GM23338 (cell line): ENCODE data around the gene FAM20C. TPM values are rescaled to one million over a fixed set of nuclear protein-coding genes. Genes with fewer than 3 reads are reported as not detected.

Experiments used
- ATAC-seq: fragments of 200-7000 bp; cut with Tn5 transposase; 3 replicates; pipeline ENCODE4 v1.9.1; 2020
- DNase-seq: peaks from one replicate; pipeline ENCODE4 v3.0.0-alpha.2; 2015; ENCODE audit warnings: low spot score
- H2AFZ ChIP-seq: fragments of 200-600 bp; sonication (generic); 2 replicates; pipeline ENCODE4 v1.8.0; 2016; ENCODE audit warnings: antibody characterized with exemption, mild to moderate bottlenecking, moderate library complexity
- H3F3A ChIP-seq: fragments of 200-600 bp; sonication (generic); replicated peaks from 2 replicates; pipeline ENCODE4 v1.8.0; 2017; ENCODE audit warnings: antibody characterized with exemption, mixed run types, low read depth
- H3K27ac ChIP-seq: fragments of 200-600 bp; sonication (generic); 2 replicates; pipeline ENCODE4 v1.6.1; 2016; ENCODE audit warnings: low read depth
- H3K27me3 ChIP-seq: fragments of 200-600 bp; sonication (generic); 2 replicates; pipeline ENCODE4 v1.8.0; 2016; ENCODE audit warnings: mild to moderate bottlenecking, mixed run types, moderate library complexity; ENCODE audit not compliant: insufficient read depth
- H3K36me3 ChIP-seq: fragments of 200-600 bp; sonication (generic); 2 replicates; pipeline ENCODE4 v1.8.0; 2016; ENCODE audit warnings: mild to moderate bottlenecking; ENCODE audit not compliant: insufficient read depth
- H3K4me1 ChIP-seq: fragments of 200-600 bp; sonication (generic); 2 replicates; pipeline ENCODE4 v1.8.0; 2016; ENCODE audit warnings: mild to moderate bottlenecking, moderate library complexity; ENCODE audit not compliant: insufficient read depth
- H3K4me2 ChIP-seq: fragments of 200-600 bp; sonication (generic); 2 replicates; pipeline ENCODE4 v1.7.1; 2017; ENCODE audit warnings: mixed run types
- H3K4me3 ChIP-seq: fragments of 200-600 bp; sonication (generic); 2 replicates; pipeline ENCODE4 v1.6.1; 2016; ENCODE audit warnings: mixed run types
- H3K79me2 ChIP-seq: fragments of 200-600 bp; sonication (generic); replicated peaks from 2 replicates; pipeline ENCODE4 v1.8.0; 2017; ENCODE audit warnings: mild to moderate bottlenecking; ENCODE audit not compliant: insufficient read depth
- H3K9me2 ChIP-seq: fragments of 200-600 bp; sonication (generic); 2 replicates; pipeline ENCODE4 v1.8.0; 2017; ENCODE audit not compliant: insufficient read depth
- H4K20me1 ChIP-seq: fragments of 200-600 bp; sonication (generic); replicated peaks from 2 replicates; pipeline ENCODE4 v1.8.0; 2017; ENCODE audit warnings: mild to moderate bottlenecking; ENCODE audit not compliant: insufficient read depth
- H3K27ac Mint-ChIP-seq: 2 replicates; pipeline ENCODE4 v1.8.0; 2020; ENCODE audit warnings: inconsistent platforms, mild to moderate bottlenecking, moderate library complexity, mixed read lengths
- H3K27me3 Mint-ChIP-seq: 3 replicates; pipeline ENCODE4 v1.8.0; 2022; ENCODE audit warnings: low read depth, mild to moderate bottlenecking, moderate library complexity, mixed read lengths, inconsistent platforms; ENCODE audit not compliant: insufficient read depth, poor library complexity
- H3K36me3 Mint-ChIP-seq: 3 replicates; pipeline ENCODE4 v1.8.0; 2021; ENCODE audit warnings: low read depth, mild to moderate bottlenecking, inconsistent platforms, moderate library complexity, mixed read lengths
- H3K4me1 Mint-ChIP-seq: 3 replicates; pipeline ENCODE4 v1.8.0; 2020; ENCODE audit warnings: mild to moderate bottlenecking, inconsistent platforms, mixed read lengths
- H3K4me3 Mint-ChIP-seq: 3 replicates; pipeline ENCODE4 v1.8.0; 2021; ENCODE audit warnings: moderate library complexity, mild to moderate bottlenecking, inconsistent platforms, mixed read lengths
- H3K9me3 Mint-ChIP-seq: 3 replicates; pipeline ENCODE4 v1.8.0; 2020; ENCODE audit warnings: moderate library complexity, mild to moderate bottlenecking, inconsistent platforms, mixed read lengths
- CREB1 ChIP-seq: fragments of 250-450 bp; sonication (Bioruptor Pico); IDR thresholded peaks from 2 replicates; pipeline ENCODE4 v1.5.0; 2020; ENCODE audit warnings: low read depth, mild to moderate bottlenecking, moderate library complexity
- EZH2 ChIP-seq: fragments of 200-600 bp; sonication (generic); IDR thresholded peaks from one replicate; pipeline ENCODE4 v1.8.0; 2017; ENCODE audit warnings: antibody characterized with exemption, mild to moderate bottlenecking, low read depth; ENCODE audit not compliant: unreplicated experiment
- EZH2phosphoT487 ChIP-seq: fragments of 200-600 bp; sonication (generic); IDR thresholded peaks from one replicate; pipeline ENCODE4 v1.8.1; 2018; ENCODE audit warnings: antibody characterized with exemption; ENCODE audit not compliant: unreplicated experiment
- JUNB ChIP-seq: IDR thresholded peaks from one replicate; pipeline ENCODE4 v1.6.1; 2016; ENCODE audit warnings: antibody characterized with exemption; ENCODE audit not compliant: unreplicated experiment
- NANOG ChIP-seq: IDR thresholded peaks from 2 replicates; pipeline ENCODE4 v1.6.1; 2016; ENCODE audit warnings: antibody characterized with exemption, borderline replicate concordance
- POLR2AphosphoS5 ChIP-seq: IDR thresholded peaks from 2 replicates; pipeline ENCODE4 v1.6.1; 2016; ENCODE audit warnings: antibody characterized with exemption, low read depth
- REST ChIP-seq: IDR thresholded peaks from one replicate; pipeline ENCODE4 v1.6.1; 2018; ENCODE audit warnings: antibody characterized with exemption; ENCODE audit not compliant: unreplicated experiment
- STAT1 ChIP-seq: IDR thresholded peaks from one replicate; pipeline ENCODE4 v1.6.1; 2016; ENCODE audit warnings: antibody characterized with exemption; ENCODE audit not compliant: unreplicated experiment
- ZNF114 ChIP-seq: fragments of 250-450 bp; sonication (Bioruptor Pico); IDR thresholded peaks from 2 replicates; pipeline ENCODE4 v1.5.0; 2020; ENCODE audit warnings: mild to moderate bottlenecking, moderate library complexity
- ZNF331 ChIP-seq: fragments of 250-450 bp; sonication (Bioruptor Pico); IDR thresholded peaks from 2 replicates; pipeline ENCODE4 v1.5.0; 2020; ENCODE audit warnings: low read depth, mild to moderate bottlenecking, moderate library complexity
- ZNF462 ChIP-seq: fragments of 250-450 bp; sonication (Bioruptor Pico); IDR thresholded peaks from 2 replicates; pipeline ENCODE4 v1.5.0; 2020; ENCODE audit warnings: mild to moderate bottlenecking, moderate library complexity
- polyA plus RNA-seq: library from polyadenylated mRNA; unstranded; fragments of >200 nt; fragmentation: Nextera tagmentation; extraction: Ambion mirVana; gene quantifications from 2 replicates; pipeline ENCODE4 v1.2.1, GENCODE V29; 2016
- total RNA-seq: library from RNA; depleted of rRNA; stranded (reverse); fragments of >200 nt; shearing (Covaris generic); gene quantifications from 2 replicates; pipeline ENCODE4 v1.2.3, GENCODE V29; 2014
- TF ChIP-seq, protein P1 (sequence below), 2 experiments: fragments of 200-600 bp in 1 of 2; sonication (generic) in 1 of 2; conservative IDR thresholded peaks; 2 replicates each; pipeline versions ENCODE4 v1.5.1 to v1.6.1; 2016 to 2017; ENCODE audit warnings: antibody characterized with exemption in 2 of 2, low read depth in 2 of 2, mild to moderate bottlenecking in 2 of 2, moderate library complexity in 1 of 2
- TF ChIP-seq, protein P2 (sequence below): IDR thresholded peaks from 2 replicates; pipeline ENCODE4 v1.6.1; 2016; ENCODE audit warnings: antibody characterized with exemption

FAM20C gene
- total and polyA plus RNA-seq, 2 experiments from 2014 or later: 7.6 to 24.8 TPM

GRCh38 chr7:222716-223041 lies 30.3 kb downstream of the FAM20C start:
- no peak overlapping the region for H2AFZ ChIP-seq
- Mint-ChIP-seq H3K4me3 (no peak overlapping the region), H3K27me3 (peaks cover 6% of the 10 kb centered on the region), H3K9me3 (no peaks in the 10 kb centered on the region), H3K27ac (peak overlapping the region; percentile 92), H3K4me1 (peaks cover 11% of the 10 kb centered on the region), H3K36me3 (peaks cover 15% of the 10 kb centered on the region)
- H3K4me3 ChIP-seq: no peak overlapping the region
- H3K36me3 ChIP-seq: no peaks in the 10 kb centered on the region
- H3K27me3 ChIP-seq: no peaks in the 10 kb centered on the region
- 0 out of 2 replicates have a peak, but pooled peaks cover 4% of the 10 kb centered on the region for H4K20me1 ChIP-seq
- no peak for ATAC-seq
- H3K79me2 ChIP-seq: no peaks in the 10 kb centered on the region
- no peak overlapping the region for H3K27ac ChIP-seq
- no peaks in the 10 kb centered on the region for H3F3A ChIP-seq
- TF ChIP-seq NANOG (no peak), STAT1 (no peak), EZH2phosphoT487 (no peak), POLR2AphosphoS5 (no peak), JUNB (no peak), ZNF331 (no peak), EZH2 (no peak), ZNF114 (CRISPR knock-in tag) (no peak), ZNF462 (CRISPR knock-in tag) (no peak), CREB1 (no peak), REST (no peak)
- TF ChIP-seq, protein P1, sequence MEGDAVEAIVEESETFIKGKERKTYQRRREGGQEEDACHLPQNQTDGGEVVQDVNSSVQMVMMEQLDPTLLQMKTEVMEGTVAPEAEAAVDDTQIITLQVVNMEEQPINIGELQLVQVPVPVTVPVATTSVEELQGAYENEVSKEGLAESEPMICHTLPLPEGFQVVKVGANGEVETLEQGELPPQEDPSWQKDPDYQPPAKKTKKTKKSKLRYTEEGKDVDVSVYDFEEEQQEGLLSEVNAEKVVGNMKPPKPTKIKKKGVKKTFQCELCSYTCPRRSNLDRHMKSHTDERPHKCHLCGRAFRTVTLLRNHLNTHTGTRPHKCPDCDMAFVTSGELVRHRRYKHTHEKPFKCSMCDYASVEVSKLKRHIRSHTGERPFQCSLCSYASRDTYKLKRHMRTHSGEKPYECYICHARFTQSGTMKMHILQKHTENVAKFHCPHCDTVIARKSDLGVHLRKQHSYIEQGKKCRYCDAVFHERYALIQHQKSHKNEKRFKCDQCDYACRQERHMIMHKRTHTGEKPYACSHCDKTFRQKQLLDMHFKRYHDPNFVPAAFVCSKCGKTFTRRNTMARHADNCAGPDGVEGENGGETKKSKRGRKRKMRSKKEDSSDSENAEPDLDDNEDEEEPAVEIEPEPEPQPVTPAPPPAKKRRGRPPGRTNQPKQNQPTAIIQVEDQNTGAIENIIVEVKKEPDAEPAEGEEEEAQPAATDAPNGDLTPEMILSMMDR (conservative IDR thresholded peaks at IDR 0.05; ENCODE audit: low read depth in 2 of 2): no peak
- TF ChIP-seq, protein P2, sequence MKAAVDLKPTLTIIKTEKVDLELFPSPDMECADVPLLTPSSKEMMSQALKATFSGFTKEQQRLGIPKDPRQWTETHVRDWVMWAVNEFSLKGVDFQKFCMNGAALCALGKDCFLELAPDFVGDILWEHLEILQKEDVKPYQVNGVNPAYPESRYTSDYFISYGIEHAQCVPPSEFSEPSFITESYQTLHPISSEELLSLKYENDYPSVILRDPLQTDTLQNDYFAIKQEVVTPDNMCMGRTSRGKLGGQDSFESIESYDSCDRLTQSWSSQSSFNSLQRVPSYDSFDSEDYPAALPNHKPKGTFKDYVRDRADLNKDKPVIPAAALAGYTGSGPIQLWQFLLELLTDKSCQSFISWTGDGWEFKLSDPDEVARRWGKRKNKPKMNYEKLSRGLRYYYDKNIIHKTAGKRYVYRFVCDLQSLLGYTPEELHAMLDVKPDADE: no peak
- H3K4me2 ChIP-seq: no peak overlapping the region
- H3K4me1 ChIP-seq: no peaks in the 10 kb centered on the region
- no peak for DNase-seq
- no peaks in the 10 kb centered on the region for H3K9me2 ChIP-seq
